Astrocyte (in vitro differentiated cells and primary cell): ENCODE data around the gene ANXA1. TPM values are rescaled to one million over a fixed set of nuclear protein-coding genes. Genes with fewer than 3 reads are reported as not detected.

Experiments used
- DNase-seq: peaks from one replicate; pipeline ENCODE4 v3.0.0-alpha.2; 2010; ENCODE audit warnings: low read depth
- FAIRE-seq: peaks from 2 replicates; lab custom pipeline; 2011; peaks lifted over from hg19 to GRCh38; lab: Jason Lieb, UNC
- H2AFZ ChIP-seq: 2 replicates; pipeline ENCODE4 v1.6.0; 2012; ENCODE audit warnings: low read depth, low read length, inconsistent platforms
- H3K27ac ChIP-seq: 2 replicates; pipeline ENCODE4 v1.5.1; 2011; ENCODE audit warnings: low read depth, low read length, inconsistent platforms
- H3K27me3 ChIP-seq: 2 replicates; pipeline ENCODE4 v1.6.0; 2011; ENCODE audit warnings: low read length, inconsistent platforms; ENCODE audit not compliant: insufficient read depth
- H3K36me3 ChIP-seq: 2 replicates; pipeline ENCODE4 v1.5.1; 2011; ENCODE audit warnings: low read length, inconsistent platforms; ENCODE audit not compliant: insufficient read depth
- H3K4me1 ChIP-seq: 2 replicates; pipeline ENCODE4 v1.5.1; 2011; ENCODE audit warnings: low read length, inconsistent platforms; ENCODE audit not compliant: insufficient read depth
- H3K4me2 ChIP-seq: 2 replicates; pipeline ENCODE4 v1.6.0; 2012; ENCODE audit warnings: low read length, inconsistent platforms
- H3K4me3 ChIP-seq: 2 replicates; pipeline ENCODE4 v1.5.1; 2011; ENCODE audit warnings: low read depth, mild to moderate bottlenecking, low read length, inconsistent platforms; ENCODE audit not compliant: insufficient read depth
- H3K79me2 ChIP-seq: 2 replicates; pipeline ENCODE4 v1.6.0; 2012; ENCODE audit warnings: mild to moderate bottlenecking, low read length, inconsistent platforms; ENCODE audit not compliant: insufficient read depth
- H3K9ac ChIP-seq: 2 replicates; pipeline ENCODE4 v1.6.0; 2012; ENCODE audit warnings: mild to moderate bottlenecking, low read length, inconsistent platforms
- H3K9me3 ChIP-seq: 2 replicates; pipeline ENCODE4 v1.5.1; 2012; ENCODE audit warnings: low read depth, mild to moderate bottlenecking, low read length, inconsistent platforms; ENCODE audit not compliant: insufficient read depth
- H4K20me1 ChIP-seq: 2 replicates; pipeline ENCODE4 v1.6.0; 2012; ENCODE audit warnings: low read length, inconsistent platforms; ENCODE audit not compliant: insufficient read depth
- H3K27ac Mint-ChIP-seq: one replicate; pipeline ENCODE4 v1.8.0; 2021; ENCODE audit warnings: mild to moderate bottlenecking, mixed read lengths; ENCODE audit not compliant: unreplicated experiment
- H3K27me3 Mint-ChIP-seq: one replicate; pipeline ENCODE4 v1.8.0; 2021; ENCODE audit warnings: low read depth, mixed read lengths; ENCODE audit not compliant: unreplicated experiment
- H3K36me3 Mint-ChIP-seq: one replicate; pipeline ENCODE4 v1.8.0; 2021; ENCODE audit warnings: low read depth, mixed read lengths; ENCODE audit not compliant: unreplicated experiment
- H3K4me1 Mint-ChIP-seq: one replicate; pipeline ENCODE4 v1.8.0; 2021; ENCODE audit warnings: low read depth, mixed read lengths; ENCODE audit not compliant: unreplicated experiment
- H3K4me3 Mint-ChIP-seq: one replicate; pipeline ENCODE4 v1.8.0; 2021; ENCODE audit warnings: mild to moderate bottlenecking, moderate library complexity, mixed read lengths; ENCODE audit not compliant: unreplicated experiment
- H3K9me3 Mint-ChIP-seq: one replicate; pipeline ENCODE4 v1.8.0; 2021; ENCODE audit warnings: mild to moderate bottlenecking, mixed read lengths; ENCODE audit not compliant: unreplicated experiment
- EZH2 ChIP-seq: IDR thresholded peaks from 2 replicates; pipeline ENCODE4 v1.6.1; 2012; ENCODE audit warnings: mild to moderate bottlenecking, low read length, inconsistent platforms; ENCODE audit not compliant: insufficient read depth
- total RNA-seq: library from RNA; stranded (reverse); gene quantifications from 2 replicates; pipeline ENCODE4 v1.2.1, GENCODE V29; 2021
- TF ChIP-seq, protein P1 (sequence below): IDR thresholded peaks from 2 replicates; pipeline ENCODE4 v1.5.1; 2011; ENCODE audit warnings: low read depth, mild to moderate bottlenecking, inconsistent platforms, low read length, moderate library complexity; ENCODE audit not compliant: insufficient read depth

The ANXA1 gene
- total RNA-seq, 1 donor from 2014 or later, result 637 TPM

DNA sequence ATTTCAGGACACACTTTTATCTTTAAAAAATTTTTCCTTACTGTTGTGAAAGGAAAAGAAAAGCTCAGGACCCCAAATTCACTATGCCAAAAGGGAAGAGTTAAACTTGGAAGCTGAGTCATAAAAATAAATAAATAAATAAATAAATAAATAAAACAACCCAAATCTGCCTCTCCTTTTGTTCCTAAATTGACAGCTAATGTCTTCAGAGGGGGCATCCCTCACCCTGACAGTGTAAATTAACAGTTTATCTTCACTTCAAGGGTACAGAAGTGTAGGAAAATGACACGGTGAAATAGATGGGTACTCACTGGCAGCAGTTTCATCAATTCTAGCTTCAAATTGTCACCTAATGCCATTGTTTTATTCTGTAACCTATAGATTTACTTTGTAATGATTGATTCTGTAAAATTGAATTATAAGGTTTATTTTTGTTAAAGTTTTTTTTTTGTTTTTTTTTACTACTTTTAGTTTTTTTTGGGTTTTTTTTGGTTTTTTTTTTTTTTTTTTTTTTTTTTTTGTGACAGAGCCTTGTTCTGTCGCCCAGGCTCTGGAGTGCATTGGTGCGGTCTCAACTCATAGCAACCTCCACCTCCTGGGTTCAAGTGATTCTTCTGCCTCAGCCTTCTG lies 18.5 kb upstream of the ANXA1 start:
- Mint-ChIP-seq H3K27ac (peak overlapping the region; percentile 91), H3K36me3 (no peaks in the 10 kb centered on the region), H3K27me3 (no peaks in the 10 kb centered on the region), H3K4me3 (no peak overlapping the region), H3K9me3 (no peaks in the 10 kb centered on the region), H3K4me1 (peaks cover 31% of the 10 kb centered on the region)
- Histone ChIP-seq H4K20me1 (no peaks in the 10 kb centered on the region), H3K27me3 (no peaks in the 10 kb centered on the region), H3K27ac (peak overlapping the region; percentile 97), H3K4me1 (peaks cover 18% of the 10 kb centered on the region), H2AFZ (no peak overlapping the region), H3K9ac (peak overlapping the region; percentile 93), H3K4me2 (peak overlapping the region; percentile 87), H3K4me3 (peak overlapping the region; percentile 74), H3K79me2 (no peaks in the 10 kb centered on the region), H3K9me3 (no peaks in the 10 kb centered on the region), H3K36me3 (no peaks in the 10 kb centered on the region)
- TF ChIP-seq, protein P1, sequence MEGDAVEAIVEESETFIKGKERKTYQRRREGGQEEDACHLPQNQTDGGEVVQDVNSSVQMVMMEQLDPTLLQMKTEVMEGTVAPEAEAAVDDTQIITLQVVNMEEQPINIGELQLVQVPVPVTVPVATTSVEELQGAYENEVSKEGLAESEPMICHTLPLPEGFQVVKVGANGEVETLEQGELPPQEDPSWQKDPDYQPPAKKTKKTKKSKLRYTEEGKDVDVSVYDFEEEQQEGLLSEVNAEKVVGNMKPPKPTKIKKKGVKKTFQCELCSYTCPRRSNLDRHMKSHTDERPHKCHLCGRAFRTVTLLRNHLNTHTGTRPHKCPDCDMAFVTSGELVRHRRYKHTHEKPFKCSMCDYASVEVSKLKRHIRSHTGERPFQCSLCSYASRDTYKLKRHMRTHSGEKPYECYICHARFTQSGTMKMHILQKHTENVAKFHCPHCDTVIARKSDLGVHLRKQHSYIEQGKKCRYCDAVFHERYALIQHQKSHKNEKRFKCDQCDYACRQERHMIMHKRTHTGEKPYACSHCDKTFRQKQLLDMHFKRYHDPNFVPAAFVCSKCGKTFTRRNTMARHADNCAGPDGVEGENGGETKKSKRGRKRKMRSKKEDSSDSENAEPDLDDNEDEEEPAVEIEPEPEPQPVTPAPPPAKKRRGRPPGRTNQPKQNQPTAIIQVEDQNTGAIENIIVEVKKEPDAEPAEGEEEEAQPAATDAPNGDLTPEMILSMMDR, result no peak
- no peak for TF ChIP-seq EZH2
- no peak for FAIRE-seq
- no peak for DNase-seq

DNA sequence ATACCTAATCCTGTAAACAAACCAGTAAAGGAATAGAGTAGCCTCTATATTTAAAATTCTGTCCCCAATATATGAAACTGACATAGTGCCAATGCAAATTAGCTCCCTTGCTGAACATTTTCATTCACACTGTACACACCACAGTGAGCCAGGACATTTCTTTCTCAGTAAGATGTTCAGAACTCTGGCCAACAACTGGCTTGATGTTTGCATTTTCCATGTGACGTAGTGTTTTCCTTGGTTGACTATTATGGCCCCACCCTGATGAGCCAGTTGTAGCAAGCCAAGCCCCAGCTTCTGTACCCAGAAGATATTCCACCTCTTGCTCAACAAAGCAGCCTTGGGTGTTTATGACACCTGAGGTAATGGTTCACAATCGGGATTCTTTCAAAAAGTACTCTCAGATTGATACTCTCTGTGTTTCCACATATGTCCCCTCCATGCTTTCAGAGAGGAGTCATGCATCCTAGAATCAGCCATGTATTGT lies 17.7 kb upstream of the ANXA1 start:
- Histone ChIP-seq H4K20me1 (no peaks in the 10 kb centered on the region), H3K9me3 (no peaks in the 10 kb centered on the region), H3K9ac (no peak overlapping the region), H3K27ac (no peak overlapping the region), H3K79me2 (no peaks in the 10 kb centered on the region), H3K4me1 (peaks cover 18% of the 10 kb centered on the region), H3K36me3 (no peaks in the 10 kb centered on the region), H3K4me2 (no peak overlapping the region), H2AFZ (no peak overlapping the region), H3K27me3 (no peaks in the 10 kb centered on the region), H3K4me3 (no peak overlapping the region)
- Mint-ChIP-seq H3K9me3 (no peaks in the 10 kb centered on the region), H3K27ac (no peak overlapping the region), H3K36me3 (no peaks in the 10 kb centered on the region), H3K4me3 (no peak overlapping the region), H3K27me3 (no peaks in the 10 kb centered on the region), H3K4me1 (peaks cover 31% of the 10 kb centered on the region)
- no peak for TF ChIP-seq EZH2
- TF ChIP-seq, protein P1, result no peak
- DNase-seq (no peak), FAIRE-seq (peak; percentile 71)

DNA sequence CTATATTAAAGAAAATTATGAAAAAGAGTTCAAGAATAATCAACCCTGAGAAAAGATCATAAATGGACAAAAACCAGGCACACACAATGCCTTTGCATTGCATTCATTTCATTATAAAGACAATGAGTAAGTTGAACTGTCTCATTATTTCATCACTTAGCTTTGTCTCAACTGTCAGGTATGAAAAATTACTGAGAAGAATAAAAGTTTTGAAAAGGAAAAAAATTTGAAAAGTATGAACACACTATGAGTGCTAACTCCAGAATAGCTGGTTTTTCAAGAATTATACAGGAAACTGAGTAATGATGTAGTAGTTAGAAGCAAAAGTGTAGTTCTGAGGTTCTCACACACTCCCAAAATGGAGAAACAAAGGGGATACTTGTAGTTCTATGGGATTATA lies 16.3 kb upstream of the ANXA1 start:
- DNase-seq (no peak), FAIRE-seq (peak; percentile 9)
- Histone ChIP-seq H3K36me3 (no peaks in the 10 kb centered on the region), H3K9ac (no peak overlapping the region), H3K79me2 (no peaks in the 10 kb centered on the region), H3K4me3 (no peak overlapping the region), H3K4me1 (peaks cover 18% of the 10 kb centered on the region), H3K4me2 (no peak overlapping the region), H4K20me1 (no peaks in the 10 kb centered on the region), H3K27me3 (no peaks in the 10 kb centered on the region), H3K27ac (no peak overlapping the region), H3K9me3 (no peaks in the 10 kb centered on the region), H2AFZ (no peak overlapping the region)
- no peaks in the 10 kb centered on the region for H3K9me3 Mint-ChIP-seq
- H3K4me3 Mint-ChIP-seq, result no peak overlapping the region
- H3K4me1 Mint-ChIP-seq, result peaks cover 31% of the 10 kb centered on the region
- H3K36me3 Mint-ChIP-seq, result no peaks in the 10 kb centered on the region
- H3K27me3 Mint-ChIP-seq, result no peaks in the 10 kb centered on the region
- TF ChIP-seq, protein P1, result no peak
- no peak for TF ChIP-seq EZH2
- peak overlapping the region; percentile 18 for H3K27ac Mint-ChIP-seq
